Skeletal muscle cell (primary cell): ENCODE results near the gene EIF1B.

Source experiments
- DNase-seq: peaks from one replicate; pipeline ENCODE4 v3.0.0-alpha.2; 2010; ENCODE audit warnings: low read depth
- H3K4me3 ChIP-seq: 2 replicates; pipeline ENCODE4 v1.5.1; 2011; ENCODE audit warnings: low read depth, mild to moderate bottlenecking, control low read depth, low read length, moderate library complexity

Gene EIF1B

DNA sequence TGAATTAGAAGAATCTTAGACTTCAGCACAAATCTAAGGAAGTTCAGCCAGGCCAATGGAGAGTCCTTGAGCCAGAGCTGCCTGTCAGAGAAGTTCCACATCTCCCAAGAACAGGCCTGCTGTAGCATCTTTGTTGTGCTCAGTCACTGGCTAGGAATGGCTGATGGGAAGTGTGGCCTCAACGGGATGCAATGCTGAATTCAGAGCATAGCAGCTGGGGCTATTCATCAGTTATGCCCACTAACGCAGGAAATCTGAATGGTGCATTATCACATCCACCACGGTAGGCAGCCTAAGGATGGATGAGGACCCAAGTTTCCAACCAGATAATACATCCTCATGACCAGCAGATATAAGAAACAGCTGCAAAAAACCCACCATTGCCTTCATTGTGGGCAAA, 3.2 kb upstream of the EIF1B start:
- DNase-seq, result no peak
- H3K4me3 ChIP-seq, result no peak overlapping the region

DNA sequence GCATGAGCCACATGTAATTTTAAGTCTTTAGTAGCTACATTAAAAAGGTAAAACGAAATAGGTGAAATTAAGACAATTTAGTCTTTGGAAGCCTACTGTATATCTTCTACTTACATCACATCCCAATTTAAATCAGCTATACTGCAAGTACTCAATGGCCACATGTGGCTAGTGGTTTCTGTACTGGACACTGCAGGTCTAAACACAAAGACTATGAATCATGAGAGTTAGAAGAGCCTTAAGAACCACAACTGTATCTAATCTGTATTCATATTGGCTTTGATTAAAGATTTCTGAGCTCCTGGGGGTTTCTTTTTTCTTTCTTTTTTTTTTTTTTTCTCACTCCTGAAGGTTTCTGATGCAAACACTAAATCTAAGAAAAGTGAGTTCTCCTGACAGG, 2.3 kb upstream of the EIF1B start:
- DNase-seq, result no peak
- H3K4me3 ChIP-seq, result no peak overlapping the region

DNA sequence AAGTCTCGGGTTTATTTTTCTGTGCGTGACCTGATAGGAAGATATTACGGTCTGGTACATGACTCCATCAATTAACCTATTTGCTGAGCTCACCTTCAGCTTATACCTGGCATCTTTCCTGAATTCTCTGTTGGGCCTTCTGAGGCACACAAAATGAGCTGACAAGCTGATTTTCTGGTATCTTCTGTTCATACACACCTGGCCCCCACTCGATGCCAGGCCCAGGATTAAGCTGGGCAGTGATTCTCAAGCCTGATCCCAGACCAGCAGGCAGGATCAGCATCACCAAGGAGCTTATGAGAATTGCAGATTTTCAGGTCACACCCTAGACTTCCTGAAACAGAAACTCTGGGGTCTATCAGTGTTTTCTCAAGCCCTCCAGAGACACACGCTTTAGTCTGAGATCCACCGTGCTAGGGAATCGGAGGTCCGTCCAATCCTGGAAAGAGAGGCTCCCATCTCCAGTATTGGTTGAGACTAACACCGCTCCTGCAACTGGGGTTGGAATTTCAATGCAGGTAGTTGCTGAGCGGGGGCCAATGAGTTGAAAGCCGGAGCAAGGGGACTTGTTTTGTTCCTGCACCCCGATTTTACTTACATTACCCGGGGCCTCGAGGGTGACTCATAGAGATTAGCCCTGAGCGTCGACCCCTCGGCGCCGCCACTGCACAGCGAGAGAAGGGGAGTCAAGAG, 636 bp upstream of the EIF1B start:
- H3K4me3 ChIP-seq, result peak overlapping the region; percentile 89
- no peak for DNase-seq

DNA sequence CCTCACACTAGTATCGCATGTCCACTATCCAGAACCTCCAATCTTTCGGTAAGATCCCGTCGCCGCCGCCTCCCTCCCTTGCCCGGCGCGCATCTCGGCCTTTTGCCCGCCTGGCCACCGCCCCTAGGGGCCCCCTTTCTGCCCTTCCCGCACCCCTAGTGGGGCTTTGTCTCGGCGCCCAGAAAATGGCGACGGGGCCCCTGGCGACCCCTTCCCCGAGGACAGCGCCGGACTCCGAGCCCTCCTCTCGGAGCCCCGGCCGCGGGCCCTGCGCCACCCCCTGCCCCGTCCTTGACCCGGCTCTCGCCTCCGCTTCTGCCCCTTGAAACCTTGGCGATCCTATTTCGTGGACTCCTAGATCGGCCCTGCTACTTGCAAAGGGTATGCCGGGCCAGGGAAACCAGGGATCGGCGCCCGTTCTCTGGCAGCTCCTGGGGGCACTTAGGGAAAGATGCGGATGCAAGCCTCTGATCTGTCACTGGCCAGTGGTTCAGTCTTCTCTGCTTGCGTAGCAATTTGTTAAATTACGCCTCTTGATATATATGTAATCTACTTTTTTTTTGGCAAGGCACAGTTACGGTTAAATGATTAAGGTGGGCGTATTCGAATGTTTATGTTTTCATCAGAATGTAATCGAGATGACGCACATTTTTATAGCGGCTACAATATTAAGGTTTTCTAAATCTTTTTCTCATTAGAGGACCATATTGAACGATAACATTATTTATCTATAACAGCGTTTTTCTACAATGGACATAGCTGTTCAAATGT, 603 bp downstream of the EIF1B start:
- no peak for DNase-seq
- peak overlapping the region; percentile 89 for H3K4me3 ChIP-seq

DNA sequence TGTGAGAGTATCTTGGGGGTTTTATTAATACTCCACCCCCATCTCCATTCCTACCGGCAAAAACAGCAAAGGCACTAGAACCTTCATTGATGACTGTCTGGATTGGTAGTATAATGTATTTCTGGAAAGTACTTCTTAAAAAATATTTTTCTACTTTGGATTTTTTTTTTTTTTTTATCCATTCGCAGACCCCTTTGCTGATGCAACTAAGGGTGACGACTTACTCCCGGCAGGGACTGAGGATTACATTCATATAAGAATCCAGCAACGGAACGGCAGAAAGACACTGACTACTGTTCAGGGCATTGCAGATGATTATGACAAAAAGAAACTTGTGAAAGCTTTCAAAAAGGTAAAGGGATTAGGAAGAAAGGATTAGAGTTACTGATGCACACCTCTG, 1.2 kb downstream of the EIF1B start:
- DNase-seq, result no peak
- H3K4me3 ChIP-seq, result peak overlapping the region; percentile 89

DNA sequence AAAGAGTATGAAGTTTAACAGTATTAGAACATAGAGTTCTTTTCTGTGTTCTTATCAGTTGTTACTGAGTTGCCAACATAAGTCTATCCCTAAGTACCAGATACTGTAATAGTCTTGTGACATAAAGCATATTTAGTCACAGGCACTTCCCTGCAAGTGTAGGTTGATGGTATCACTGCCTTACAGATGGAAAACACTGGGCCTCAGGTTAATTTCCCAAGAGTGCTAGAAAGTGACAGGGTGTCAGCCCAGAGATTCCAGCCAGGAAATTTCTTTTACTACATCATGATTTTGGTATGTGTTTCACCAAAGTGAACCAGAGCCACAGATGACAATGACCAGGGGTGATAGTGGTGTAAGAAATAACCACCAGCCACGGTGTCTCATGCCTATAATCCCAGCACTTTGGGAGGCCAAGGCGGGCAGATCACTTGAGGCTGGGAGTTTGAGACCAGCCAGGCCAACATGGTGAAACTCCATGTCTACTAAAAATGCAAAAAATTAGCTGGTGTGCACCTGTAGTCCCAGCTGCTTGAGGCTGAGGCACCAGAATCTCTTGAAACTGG, 3.2 kb downstream of the EIF1B start:
- H3K4me3 ChIP-seq, result no peak overlapping the region
- no peak for DNase-seq

DNA sequence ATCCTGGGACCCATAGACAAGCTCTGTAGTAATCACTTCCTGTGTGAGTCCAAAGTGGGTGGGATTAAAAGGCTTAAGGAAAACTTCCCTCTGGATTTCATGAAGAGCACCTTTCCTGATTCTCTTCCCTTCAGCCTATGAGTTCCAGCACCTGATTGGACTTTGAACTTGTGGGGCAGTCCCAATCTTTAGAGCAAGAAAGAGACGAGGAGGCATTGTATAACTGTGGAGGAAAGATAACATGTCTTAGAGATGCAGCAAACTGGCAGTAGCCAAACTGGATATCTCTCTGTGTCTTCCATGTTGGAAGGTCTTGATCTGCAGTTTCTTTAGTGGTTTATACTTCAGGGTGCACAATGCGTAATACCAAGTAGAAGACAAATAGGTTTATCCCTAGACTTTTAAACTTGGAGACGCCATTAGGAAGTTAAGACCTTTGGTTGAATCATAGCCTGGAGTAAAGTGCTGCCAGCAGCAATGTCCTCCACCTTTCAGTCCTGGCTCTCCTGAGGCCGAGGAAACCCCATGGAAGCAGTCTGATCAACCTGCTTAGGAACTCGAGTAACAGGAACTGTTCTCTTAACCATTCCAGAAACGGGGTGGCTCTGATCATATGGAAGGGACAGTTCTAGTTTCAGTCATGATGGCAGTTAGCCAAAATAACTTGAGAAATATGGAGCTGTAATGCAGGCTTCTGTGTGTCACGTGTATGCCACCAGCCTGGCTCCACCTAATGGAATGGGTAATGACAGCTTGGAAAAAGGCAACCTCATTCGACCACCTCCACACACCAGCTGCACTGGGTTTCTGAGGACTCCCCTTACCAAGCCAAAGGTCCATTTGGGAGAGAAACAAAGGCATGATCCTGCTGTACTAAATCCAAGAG, 4.7 kb downstream of the EIF1B start:
- H3K4me3 ChIP-seq, result no peak overlapping the region
- no peak for DNase-seq

DNA sequence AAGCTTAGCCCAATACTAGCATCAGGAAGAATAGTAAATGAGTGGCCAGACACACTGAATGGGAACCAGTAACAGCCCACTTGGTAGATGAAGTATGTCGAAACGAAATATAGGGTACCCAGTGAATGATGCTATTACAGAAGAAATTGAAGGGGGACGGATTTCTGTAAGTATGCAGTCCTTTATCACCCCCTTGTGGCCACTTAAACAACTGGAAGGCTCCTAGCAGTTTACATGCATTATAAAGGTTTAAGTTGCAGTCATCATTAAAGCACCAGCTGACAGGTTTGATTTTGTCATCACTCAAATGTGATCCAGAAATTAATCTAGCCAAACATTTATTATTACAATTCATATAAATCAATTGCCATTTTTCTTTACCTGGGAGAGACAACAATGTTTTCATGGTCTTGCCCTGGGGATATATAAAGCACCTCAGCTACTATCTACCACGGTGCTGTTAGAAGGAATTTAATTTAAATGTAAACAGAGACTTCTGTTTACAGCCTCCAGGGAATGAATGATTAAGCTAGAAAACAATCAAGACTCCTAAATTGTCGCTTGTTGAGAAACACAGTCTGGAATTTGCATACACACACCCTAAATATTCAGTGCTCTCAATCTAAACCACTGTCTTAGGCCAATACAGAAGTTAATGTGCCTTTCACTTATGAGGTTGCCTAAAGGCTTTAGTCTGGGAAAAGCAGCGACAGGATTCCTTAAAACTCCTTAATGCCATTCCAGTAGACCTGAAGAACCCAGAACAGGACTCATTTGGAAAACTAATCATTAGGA, 7.8 kb downstream of the EIF1B start:
- DNase-seq, result peak; percentile 28
- H3K4me3 ChIP-seq, result no peak overlapping the region

DNA sequence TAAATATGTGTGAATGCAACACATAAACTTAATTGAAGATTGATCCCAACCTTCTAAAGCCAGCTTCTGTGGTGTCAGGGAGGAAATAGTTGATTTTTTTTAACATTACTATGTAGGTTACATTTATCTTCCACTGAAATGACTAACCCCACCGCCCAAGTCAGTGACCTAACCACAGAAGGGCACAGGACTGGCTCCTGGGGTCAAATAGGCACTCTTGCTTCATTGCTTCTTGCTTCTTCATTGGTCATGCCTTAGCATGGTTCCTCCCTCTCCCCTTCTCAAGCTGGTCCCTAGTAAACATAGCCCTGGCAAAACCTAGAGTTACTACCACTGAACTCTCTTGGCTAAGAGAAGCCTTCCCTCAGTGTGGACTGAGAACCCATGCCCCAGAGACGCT, 12.3 kb downstream of the EIF1B start:
- no peak overlapping the region for H3K4me3 ChIP-seq
- no peak for DNase-seq

DNA sequence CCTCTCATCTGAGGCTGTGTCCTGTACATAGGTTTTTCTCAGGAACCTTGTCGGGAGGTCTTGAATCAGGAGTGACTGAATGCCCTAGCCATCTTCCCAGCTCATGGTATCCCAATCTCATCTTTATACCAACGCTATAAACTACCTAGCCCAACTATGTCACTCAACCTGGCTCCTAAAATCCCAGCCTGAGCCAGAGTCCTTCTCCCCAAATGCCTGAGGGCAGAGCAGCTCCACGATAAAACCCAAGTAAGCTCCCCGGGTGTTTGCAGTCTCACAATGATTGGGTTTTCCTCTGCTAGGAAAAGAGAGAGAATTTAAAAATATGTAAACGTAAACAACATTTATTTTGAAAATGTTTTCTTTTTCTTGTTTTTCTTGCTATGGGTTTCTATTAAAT, 14.4 kb downstream of the EIF1B start:
- no peak overlapping the region for H3K4me3 ChIP-seq
- no peak for DNase-seq

DNA sequence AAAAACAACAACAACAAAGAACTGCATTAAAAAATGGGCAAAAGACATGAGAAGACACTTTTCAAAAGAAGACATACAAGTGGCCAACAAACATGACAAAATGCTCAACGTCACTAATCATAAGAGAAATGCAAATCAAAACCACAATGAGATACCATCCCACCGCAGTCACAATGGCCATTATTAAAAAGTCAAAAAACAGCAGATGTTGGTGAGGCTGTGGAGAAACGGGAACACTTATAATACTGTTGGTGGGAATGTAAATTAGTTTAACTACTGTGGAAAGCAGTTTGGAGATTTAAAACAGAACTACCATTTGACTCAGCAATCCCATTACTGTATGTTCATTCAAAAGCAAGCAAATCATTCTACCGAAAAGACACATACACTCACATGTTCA, 15.1 kb downstream of the EIF1B start:
- DNase-seq, result no peak

DNA sequence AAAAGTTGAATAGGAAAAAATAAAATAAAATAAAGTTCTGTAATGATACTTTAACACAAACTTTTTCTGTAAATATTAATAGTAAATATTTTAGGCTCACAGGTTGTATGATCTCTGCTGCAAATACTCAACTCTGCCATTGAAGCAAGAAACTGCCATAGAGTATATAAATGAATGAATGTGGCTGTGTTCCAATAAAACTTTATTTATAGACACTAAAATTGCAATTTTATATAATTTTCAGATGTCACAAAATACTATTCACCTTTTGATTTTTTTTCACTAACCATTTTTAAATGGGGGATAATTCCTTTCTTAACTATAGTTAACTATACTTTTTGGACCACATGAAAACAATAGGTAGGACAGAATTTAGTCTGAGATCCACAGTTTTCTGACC, 16.0 kb downstream of the EIF1B start:
- H3K4me3 ChIP-seq, result no peak overlapping the region
- DNase-seq, result no peak

More for the DNA sequence above, 15.1 kb downstream of the EIF1B start:
- H3K4me3 ChIP-seq, result no peak overlapping the region

DNA sequence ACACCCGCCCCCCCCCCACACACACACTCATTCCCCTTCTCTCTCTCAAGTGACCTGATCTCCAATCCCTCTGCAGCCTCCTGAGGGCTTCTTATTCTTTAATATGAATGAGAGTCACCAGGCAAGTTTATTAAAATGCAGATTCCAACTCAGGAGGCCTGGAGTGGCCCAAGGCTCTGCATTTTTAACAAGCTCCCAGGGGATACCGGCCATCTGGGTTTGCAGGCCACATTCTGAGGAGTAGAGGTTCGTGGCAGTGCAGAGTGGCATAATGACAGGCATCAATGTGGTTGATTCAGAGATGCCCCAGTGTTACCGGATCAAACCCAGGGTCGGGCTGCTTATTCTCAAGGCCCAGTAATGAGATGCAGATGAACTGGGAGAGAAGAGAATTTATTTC, 18.9 kb downstream of the EIF1B start:
- no peak for DNase-seq
- H3K4me3 ChIP-seq, result no peak overlapping the region

DNA sequence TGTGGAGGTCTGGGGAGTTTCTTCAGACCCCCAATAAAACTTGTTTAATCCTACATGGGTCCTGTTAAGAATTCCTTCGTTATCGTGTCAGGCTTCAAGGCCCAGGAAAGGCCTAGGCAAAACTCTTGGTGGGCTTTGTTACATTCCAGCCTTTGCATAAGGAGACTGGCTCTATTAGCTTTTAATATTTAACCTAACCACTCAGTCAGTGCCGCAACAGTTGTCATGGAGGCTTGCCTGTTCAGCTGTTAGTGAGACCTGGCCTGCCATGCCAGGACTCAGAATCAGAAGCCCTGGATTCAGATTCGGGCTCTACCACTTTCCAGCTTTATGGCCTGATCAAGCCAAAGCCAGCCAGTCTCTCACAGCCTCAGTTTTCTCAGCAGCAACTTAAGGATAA, 19.6 kb downstream of the EIF1B start:
- no peak overlapping the region for H3K4me3 ChIP-seq
- DNase-seq, result no peak

DNA sequence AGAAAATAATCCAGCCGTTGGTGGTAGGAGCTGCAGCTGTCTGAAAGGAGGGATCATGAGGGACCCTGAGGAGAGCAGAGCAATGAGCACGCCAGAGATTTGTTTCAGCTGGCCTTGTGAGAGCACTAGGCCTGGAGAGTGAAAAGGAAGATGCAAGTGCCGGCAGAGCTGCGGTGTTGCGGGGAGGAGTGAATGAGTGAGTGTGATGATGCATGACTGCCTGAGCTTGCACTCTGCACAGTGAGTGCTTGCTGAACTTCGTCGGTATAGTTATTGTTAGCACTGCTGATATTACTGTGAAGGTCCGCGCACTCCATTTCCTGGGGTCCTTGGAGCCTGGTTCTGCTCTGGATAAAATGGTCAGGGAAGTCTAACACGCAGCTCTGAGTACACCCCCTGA, 23.2 kb downstream of the EIF1B start:
- no peak overlapping the region for H3K4me3 ChIP-seq
- no peak for DNase-seq

DNA sequence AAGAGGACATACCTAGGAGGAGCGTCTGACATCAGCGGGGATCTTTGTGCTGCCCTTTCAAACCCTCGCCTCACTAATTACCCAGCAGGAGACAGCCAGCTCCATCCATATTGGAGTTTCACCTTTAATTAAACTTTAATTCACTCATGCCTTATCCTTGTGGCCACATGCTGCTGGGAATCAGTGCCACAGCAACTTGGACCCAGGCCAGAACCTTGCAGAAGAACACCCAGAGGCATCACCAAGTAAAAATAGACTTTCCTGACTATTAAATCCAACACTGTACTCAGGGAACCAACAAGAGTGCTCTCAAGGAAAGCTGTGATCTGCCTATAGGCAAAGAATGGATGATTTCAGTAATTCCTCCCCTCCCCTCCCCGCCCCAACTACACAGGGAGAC, 23.9 kb downstream of the EIF1B start:
- DNase-seq, result no peak
- no peak overlapping the region for H3K4me3 ChIP-seq

DNA sequence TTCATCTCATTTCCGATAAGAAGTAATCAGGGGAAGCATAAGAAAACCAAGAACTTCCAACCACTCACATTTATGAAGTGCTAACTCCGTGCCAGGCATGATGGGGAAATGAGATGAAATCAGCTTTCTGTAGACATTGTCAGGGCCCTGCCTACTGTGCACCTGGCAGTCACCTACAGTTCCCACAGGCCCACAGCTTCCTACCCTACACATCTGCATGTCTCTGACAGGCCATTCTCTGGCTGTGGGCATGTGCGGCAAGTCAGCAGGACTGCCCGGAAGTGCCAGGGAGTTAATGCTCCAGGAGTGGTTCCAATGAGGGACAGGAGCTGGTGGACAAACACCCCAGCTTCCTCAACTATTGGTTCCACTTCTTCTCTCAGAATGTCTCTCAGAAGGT, 24.3 kb downstream of the EIF1B start:
- DNase-seq, result no peak
- H3K4me3 ChIP-seq, result no peak overlapping the region

DNA sequence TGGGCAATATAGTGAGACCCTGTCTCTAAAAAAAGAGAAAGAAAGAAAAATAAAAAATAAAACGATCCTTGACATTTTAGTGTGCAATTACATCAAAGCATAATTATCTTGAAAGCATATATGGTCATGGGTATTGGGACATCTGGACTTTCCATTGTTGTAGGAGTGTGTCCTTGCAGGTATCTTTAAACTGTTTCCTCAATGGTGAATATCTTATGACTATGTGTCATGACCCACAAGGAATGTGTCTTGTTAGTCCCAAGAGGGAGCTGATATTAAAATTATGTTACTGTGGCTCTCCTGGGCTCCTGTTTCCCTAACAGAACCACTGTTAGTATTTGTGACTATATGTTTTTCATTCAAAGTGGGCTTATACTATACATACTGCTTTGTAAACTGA, 26.6 kb downstream of the EIF1B start:
- no peak overlapping the region for H3K4me3 ChIP-seq
- DNase-seq, result no peak

DNA sequence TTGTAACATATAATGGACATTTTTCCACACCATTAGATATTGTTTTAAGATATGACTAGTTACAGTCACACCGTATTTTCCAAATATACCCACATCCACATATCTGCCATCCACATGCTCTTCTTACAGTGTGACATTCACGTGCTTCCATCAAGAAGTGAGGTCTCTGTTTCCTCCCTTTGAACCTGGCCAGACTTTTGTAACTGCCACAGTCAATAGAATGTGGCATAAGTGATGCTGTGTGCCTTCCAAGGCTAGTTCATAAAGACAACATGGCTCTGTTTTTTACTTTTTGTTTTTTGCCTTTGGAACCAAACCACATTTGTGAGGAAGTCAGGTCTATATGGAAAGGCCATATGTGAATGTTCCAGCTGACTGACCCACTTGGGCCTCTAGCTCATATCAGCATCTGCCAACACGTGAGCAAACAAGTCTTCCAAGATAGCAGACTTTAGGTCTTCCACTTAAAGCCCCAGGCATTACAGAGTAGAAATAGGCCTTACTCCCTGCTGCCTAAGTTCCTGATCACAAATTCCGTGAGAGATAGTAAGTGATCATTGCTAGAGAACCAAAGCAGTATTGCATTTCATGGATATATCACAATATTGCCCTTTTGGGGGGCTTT, 27.1 kb downstream of the EIF1B start:
- DNase-seq, result no peak
- no peak overlapping the region for H3K4me3 ChIP-seq
